ENCODE data around the gene KRT2. TPM values are rescaled to one million over a fixed set of nuclear protein-coding genes. Genes with fewer than 3 reads are reported as not detected.

The KRT2 gene
- total RNA-seq, 1 experiment from 2014 or later, result not detected

GRCh38 chr12:52647601-52648000 lies 4.4 kb downstream of the KRT2 start:
- POLR2A ChIA-PET (ENCODE audit: unreplicated experiment), result no interaction called here
- CTCF ChIA-PET, result no interaction called here
- no TSS peak for BruUV-seq (replicated peaks)
- no peaks in the 10 kb centered on the region for H3K27me3 ChIP-seq (ENCODE audit: insufficient read depth, low read depth)
- no peak overlapping the region for H3K27ac ChIP-seq
- intact Hi-C loops (cut with micrococcal nuclease; ENCODE audit: unreplicated experiment), result no loop called here
- H3K79me2 ChIP-seq (ENCODE audit: low read depth), result no peaks in the 10 kb centered on the region
- H3K4me1 ChIP-seq (replicated peaks; ENCODE audit: insufficient read depth), result peaks cover 11% of the 10 kb centered on the region; the same call in 1 of the 2 replicates
- H3K4me2 ChIP-seq, result no peak overlapping the region
- TF ChIP-seq CTCF (conservative IDR thresholded peaks at IDR 0.05), result no peak
- no peak for TF ChIP-seq EZH2 (IDR thresholded peaks at IDR 0.05; ENCODE audit: low read depth)
- no peak overlapping the region for H2AFZ ChIP-seq
- no peaks in the 10 kb centered on the region for H4K20me1 ChIP-seq (ENCODE audit: insufficient read depth)
- no peaks in the 10 kb centered on the region for H3K9me2 ChIP-seq (ENCODE audit: insufficient read depth)
- no peak for DNase-seq
- H3F3A ChIP-seq (ENCODE audit: insufficient read depth, low read depth), result no peaks in the 10 kb centered on the region
- H3K4me3 ChIP-seq, result no peak overlapping the region
- no peaks in the 10 kb centered on the region for H3K36me3 ChIP-seq (ENCODE audit: low read depth)
- no peaks in the 10 kb centered on the region for H3K9me3 ChIP-seq (ENCODE audit: insufficient read depth, low read depth)

GRCh38 chr12:52646613-52647012 lies 5.4 kb downstream of the KRT2 start:
- ChIA-PET POLR2A (ENCODE audit: unreplicated experiment) (no interaction called here), CTCF (no interaction called here)
- Histone ChIP-seq H3K9me2 (ENCODE audit: insufficient read depth) (no peaks in the 10 kb centered on the region), H3K79me2 (ENCODE audit: low read depth) (no peaks in the 10 kb centered on the region), H3K27ac (no peak overlapping the region), H3K4me2 (no peak overlapping the region), H3K36me3 (ENCODE audit: low read depth) (no peaks in the 10 kb centered on the region), H3K4me1 (replicated peaks; ENCODE audit: insufficient read depth) (peaks cover 11% of the 10 kb centered on the region; the same call in 1 of the 2 replicates), H4K20me1 (ENCODE audit: insufficient read depth) (no peaks in the 10 kb centered on the region), H3K4me3 (no peak overlapping the region), H3K27me3 (ENCODE audit: insufficient read depth, low read depth) (no peaks in the 10 kb centered on the region), H3K9me3 (ENCODE audit: insufficient read depth, low read depth) (no peaks in the 10 kb centered on the region), H3F3A (ENCODE audit: insufficient read depth, low read depth) (no peaks in the 10 kb centered on the region), H2AFZ (no peak overlapping the region)
- BruUV-seq (replicated peaks), result no TSS peak
- no peak for DNase-seq
- intact Hi-C loops (cut with micrococcal nuclease; ENCODE audit: unreplicated experiment), result no loop called here
- no peak for TF ChIP-seq EZH2 (IDR thresholded peaks at IDR 0.05; ENCODE audit: low read depth)
- TF ChIP-seq CTCF (conservative IDR thresholded peaks at IDR 0.05), result no peak

- no peaks in the 10 kb centered on the region for H3K79me2 ChIP-seq (ENCODE audit: low read depth)
- POLR2A ChIA-PET (ENCODE audit: unreplicated experiment), result no interaction called here
- no peak overlapping the region for H3K27ac ChIP-seq
Measured at GRCh38 chr12:52645982-52646381, 6.0 kb downstream of the KRT2 start.

More at GRCh38 chr12:52645982-52646381, 6.0 kb downstream of the KRT2 start:
- intact Hi-C loops (cut with micrococcal nuclease; ENCODE audit: unreplicated experiment), result no loop called here
- no peaks in the 10 kb centered on the region for H3K27me3 ChIP-seq (ENCODE audit: insufficient read depth, low read depth)
- H3K36me3 ChIP-seq (ENCODE audit: low read depth), result no peaks in the 10 kb centered on the region
- peaks cover 11% of the 10 kb centered on the region; the same call in 1 of the 2 replicates for H3K4me1 ChIP-seq (replicated peaks; ENCODE audit: insufficient read depth)
- no peaks in the 10 kb centered on the region for H3F3A ChIP-seq (ENCODE audit: insufficient read depth, low read depth)
- TF ChIP-seq CTCF (conservative IDR thresholded peaks at IDR 0.05), result no peak
- TF ChIP-seq EZH2 (IDR thresholded peaks at IDR 0.05; ENCODE audit: low read depth), result no peak
- H3K4me2 ChIP-seq, result no peak overlapping the region
- CTCF ChIA-PET, result no interaction called here
- no TSS peak for BruUV-seq (replicated peaks)
- no peak overlapping the region for H3K4me3 ChIP-seq
- no peaks in the 10 kb centered on the region for H3K9me3 ChIP-seq (ENCODE audit: insufficient read depth, low read depth)
- no peak overlapping the region for H2AFZ ChIP-seq
- H3K9me2 ChIP-seq (ENCODE audit: insufficient read depth), result no peaks in the 10 kb centered on the region
- DNase-seq, result peak in 1 of 2 experiments; percentile 49
- H4K20me1 ChIP-seq (ENCODE audit: insufficient read depth), result no peaks in the 10 kb centered on the region
